Caco-2 (cell line): Measurements from ENCODE around the gene GTF2F1. TPM values are rescaled to one million over a fixed set of nuclear protein-coding genes. Genes with fewer than 3 reads are reported as not detected.

ENCODE experiments used
- BruUV-seq: library from RNA; stranded (reverse); fragments of 400-500 nt; replicated peaks from 2 replicates; lab custom pipeline; 2021; lab: Mats Ljungman, UMichigan
- CTCF ChIA-PET: fragments of 300-600 bp; sonication (Branson Sonifier 250); formaldehyde crosslinking; loops from one replicate; lab custom pipeline; 2022; ENCODE audit warnings: antibody characterized with exemption; lab: Charles Lee
- POLR2A ChIA-PET: fragments of 300-600 bp; sonication (Branson Sonifier 250); formaldehyde crosslinking; loops from one replicate; lab custom pipeline; 2022; ENCODE audit warnings: antibody characterized with exemption; lab: Charles Lee
- DNase-seq, 2 experiments: peaks; one replicate each; pipeline versions ENCODE4 v3.0.0 to v3.0.0-alpha.2; 2020 to 2022
- H3K27me3 ChIP-seq: replicated peaks from 2 replicates; pipeline ENCODE4 v1.6.0; 2011; ENCODE audit warnings: low read length; ENCODE audit not compliant: control insufficient read depth, insufficient read depth
- H3K36me3 ChIP-seq: 2 replicates; pipeline ENCODE4 v1.5.1; 2011; ENCODE audit warnings: low read length; ENCODE audit not compliant: control insufficient read depth, insufficient read depth
- H3K4me1 ChIP-seq: fragments of 250-450 bp; sonication (Bioruptor Pico); 2 replicates; pipeline ENCODE4 v1.5.1; 2020; ENCODE audit warnings: mild to moderate bottlenecking
- H3K4me3 ChIP-seq: 2 replicates; pipeline ENCODE4 v1.5.1; 2011; ENCODE audit warnings: low read depth, mild to moderate bottlenecking, control low read depth, low read length
- H3K9me3 ChIP-seq: fragments of 250-450 bp; sonication (Bioruptor Pico); 2 replicates; pipeline ENCODE4 v1.5.1; 2020; ENCODE audit warnings: mild to moderate bottlenecking, moderate library complexity
- H3K27ac Mint-ChIP-seq: one replicate; pipeline ENCODE4 v1.8.0; 2022; ENCODE audit warnings: mixed read lengths; ENCODE audit not compliant: unreplicated experiment
- H3K27me3 Mint-ChIP-seq: one replicate; pipeline ENCODE4 v1.8.0; 2022; ENCODE audit warnings: mixed read lengths; ENCODE audit not compliant: insufficient read depth, unreplicated experiment
- H3K36me3 Mint-ChIP-seq: one replicate; pipeline ENCODE4 v1.8.0; 2022; ENCODE audit warnings: mild to moderate bottlenecking, mixed read lengths; ENCODE audit not compliant: insufficient read depth, unreplicated experiment
- H3K4me1 Mint-ChIP-seq: one replicate; pipeline ENCODE4 v1.8.0; 2022; ENCODE audit warnings: low read depth, mixed read lengths; ENCODE audit not compliant: unreplicated experiment
- H3K4me3 Mint-ChIP-seq: one replicate; pipeline ENCODE4 v1.8.0; 2022; ENCODE audit warnings: mild to moderate bottlenecking, moderate library complexity, mixed read lengths; ENCODE audit not compliant: unreplicated experiment
- H3K9me3 Mint-ChIP-seq: one replicate; pipeline ENCODE4 v1.8.0; 2022; ENCODE audit warnings: mixed read lengths; ENCODE audit not compliant: unreplicated experiment
- CTCF ChIP-seq, 2 experiments: fragments of 200-600 bp in 1 of 2; IDR thresholded peaks; 1 replicate in 1 of 2; 2 replicates in 1 of 2; pipeline versions ENCODE4 v1.5.1 to v1.8.0; 2011 to 2022; ENCODE audit warnings: antibody characterized with exemption in 1 of 2, control low read depth in 1 of 2, inconsistent platforms in 1 of 2, low read depth in 1 of 2, low read length in 1 of 2, mild to moderate bottlenecking in 1 of 2, moderate library complexity in 1 of 2; ENCODE audit not compliant: insufficient read depth in 1 of 2, severe bottlenecking in 1 of 2, unreplicated experiment in 1 of 2
- intact Hi-C: fragments of 100-400 bp; cut with micrococcal nuclease; formaldehyde crosslinking; loops from one replicate; pipeline ENCODE4 v1.10.0; 2022; ENCODE audit not compliant: unreplicated experiment
- total RNA-seq: library from RNA; stranded (reverse); gene quantifications from 2 replicates; pipeline ENCODE4 v1.2.3, GENCODE V29; 2022

GTF2F1 gene
- total RNA-seq, 1 experiment from 2014 or later, result 77.4 TPM

DNA sequence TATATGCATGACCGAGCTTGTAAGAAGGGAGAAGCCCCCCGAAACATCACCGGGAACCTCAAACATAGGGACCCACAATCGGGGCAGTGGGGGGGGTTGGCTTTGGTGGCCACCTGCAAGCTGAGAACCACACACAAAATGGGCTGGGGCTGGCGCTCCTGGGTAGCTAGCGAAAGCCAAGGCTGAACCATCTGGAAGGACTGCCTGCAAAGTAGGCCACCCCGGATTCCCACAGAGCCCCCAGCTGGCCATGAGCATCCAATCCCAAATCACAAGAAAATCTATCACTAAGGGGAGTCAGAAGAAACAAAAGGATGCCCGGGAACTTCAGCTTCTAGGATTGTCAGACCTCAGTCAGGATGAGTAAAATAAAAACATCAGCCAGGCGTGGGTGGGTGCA lies 14.5 kb downstream of the GTF2F1 start:
- Mint-ChIP-seq H3K4me1 (no peaks in the 10 kb centered on the region), H3K36me3 (peaks cover 80% of the 10 kb centered on the region), H3K4me3 (no peak overlapping the region), H3K9me3 (no peaks in the 10 kb centered on the region), H3K27ac (peak overlapping the region; percentile 63), H3K27me3 (no peaks in the 10 kb centered on the region)
- TF ChIP-seq CTCF (IDR thresholded peaks at IDR 0.05; ENCODE audit: insufficient read depth in 1 of 2, low read depth in 1 of 2, low read length in 1 of 2, severe bottlenecking in 1 of 2, unreplicated experiment in 1 of 2), result no peak
- BruUV-seq, result no TSS peak
- no peak for DNase-seq
- peaks cover 26% of the 10 kb centered on the region for H3K4me1 ChIP-seq
- ChIA-PET CTCF (no interaction called here), POLR2A (no interaction called here)
- H3K27me3 ChIP-seq, result no peaks in the 10 kb centered on the region
- H3K4me3 ChIP-seq, result no peak overlapping the region
- no peaks in the 10 kb centered on the region for H3K9me3 ChIP-seq
- H3K36me3 ChIP-seq, result no peaks in the 10 kb centered on the region; the same call in none of the 2 replicates
- intact Hi-C loops, result no loop called here

DNA sequence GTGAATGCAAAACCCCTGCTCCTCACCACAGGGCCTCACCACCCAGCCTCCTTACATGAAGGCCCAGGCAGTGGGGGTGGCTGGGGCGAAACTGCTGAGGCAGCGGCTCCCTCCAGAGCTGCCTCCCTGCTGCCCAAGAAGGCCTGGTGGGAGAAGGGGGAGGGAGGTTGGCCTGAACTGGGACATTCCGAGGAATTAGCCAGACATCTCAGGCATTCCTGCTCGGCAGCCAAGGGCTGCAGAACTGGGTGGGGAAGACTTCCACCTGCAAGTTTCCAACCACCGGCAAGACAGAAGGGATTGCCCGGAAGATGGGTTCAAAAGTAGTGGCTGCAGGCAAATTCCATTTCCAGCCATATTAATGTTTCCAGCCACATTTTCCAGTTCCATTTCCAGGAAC lies 14.9 kb downstream of the GTF2F1 start:
- H3K27ac Mint-ChIP-seq, result peak overlapping the region; percentile 63
- H3K27me3 Mint-ChIP-seq, result no peaks in the 10 kb centered on the region
- DNase-seq, result peak; percentile 62 to 76
- POLR2A ChIA-PET, result no interaction called here
- Histone ChIP-seq H3K36me3 (no peaks in the 10 kb centered on the region; the same call in none of the 2 replicates), H3K27me3 (no peaks in the 10 kb centered on the region), H3K4me3 (no peak overlapping the region), H3K9me3 (no peaks in the 10 kb centered on the region), H3K4me1 (peaks cover 26% of the 10 kb centered on the region)
- CTCF ChIA-PET, result no interaction called here
- H3K36me3 Mint-ChIP-seq, result peaks cover 79% of the 10 kb centered on the region
- no TSS peak for BruUV-seq
- no peaks in the 10 kb centered on the region for H3K9me3 Mint-ChIP-seq
- no peaks in the 10 kb centered on the region for H3K4me1 Mint-ChIP-seq
- no peak for TF ChIP-seq CTCF (IDR thresholded peaks at IDR 0.05; ENCODE audit: insufficient read depth in 1 of 2, low read depth in 1 of 2, low read length in 1 of 2, severe bottlenecking in 1 of 2, unreplicated experiment in 1 of 2)
- H3K4me3 Mint-ChIP-seq, result no peak overlapping the region
- intact Hi-C loops, result no loop called here

DNA sequence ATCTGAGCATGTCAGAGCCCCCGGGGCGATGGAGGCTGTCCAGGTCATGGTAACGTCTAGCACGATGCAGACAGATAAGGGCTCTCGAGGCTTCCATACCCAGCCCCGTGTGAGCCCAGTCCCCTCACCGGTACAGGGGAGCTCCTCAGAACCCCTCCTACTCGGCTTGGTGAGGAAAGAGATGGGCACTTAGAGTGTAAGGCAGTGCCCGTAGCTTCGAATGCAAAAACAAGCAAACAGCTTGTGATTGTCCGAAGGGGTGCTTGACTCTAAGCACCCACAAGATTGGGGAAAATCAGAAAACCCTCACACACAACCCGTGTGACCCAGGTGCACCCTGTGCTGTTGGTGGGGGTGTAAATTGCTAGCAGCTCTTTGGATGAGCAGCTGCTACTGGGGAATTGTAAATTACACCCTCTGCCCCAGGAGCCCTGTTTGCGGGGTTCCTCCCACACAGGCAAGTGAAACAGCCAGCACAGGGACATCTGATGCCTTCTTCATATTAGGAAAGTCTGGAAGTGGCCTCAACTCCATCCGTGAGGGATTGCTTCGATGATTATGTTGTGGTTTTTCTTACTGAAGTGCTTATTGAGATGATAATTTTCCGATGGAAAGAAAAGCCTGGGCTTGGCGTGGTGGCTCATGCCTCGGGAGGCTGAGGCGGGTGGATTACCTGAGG lies 16.3 kb downstream of the GTF2F1 start:
- Histone ChIP-seq H3K9me3 (no peaks in the 10 kb centered on the region), H3K27me3 (no peaks in the 10 kb centered on the region), H3K36me3 (no peaks in the 10 kb centered on the region; the same call in none of the 2 replicates), H3K4me1 (peaks cover 32% of the 10 kb centered on the region), H3K4me3 (no peak overlapping the region)
- POLR2A ChIA-PET, result no interaction called here
- no peak for TF ChIP-seq CTCF (IDR thresholded peaks at IDR 0.05; ENCODE audit: insufficient read depth in 1 of 2, low read depth in 1 of 2, low read length in 1 of 2, severe bottlenecking in 1 of 2, unreplicated experiment in 1 of 2)
- no TSS peak for BruUV-seq
- Mint-ChIP-seq H3K27ac (peak overlapping the region; percentile 76), H3K36me3 (peaks cover 76% of the 10 kb centered on the region), H3K4me3 (no peak overlapping the region), H3K27me3 (no peaks in the 10 kb centered on the region), H3K4me1 (peaks cover 6% of the 10 kb centered on the region), H3K9me3 (no peaks in the 10 kb centered on the region)
- CTCF ChIA-PET, result no interaction called here
- intact Hi-C loops, result no loop called here
- DNase-seq, result no peak
